GM12874 (cell line): ENCODE measurements around the gene ME2.

Experiments used
- CTCF ChIP-seq: IDR thresholded peaks from 2 replicates; pipeline ENCODE4 v1.5.1; 2011; ENCODE audit warnings: low read depth, mild to moderate bottlenecking, control low read depth, low read length, moderate library complexity; ENCODE audit not compliant: insufficient read depth

The ME2 gene

GRCh38 chr18:50909261-50909660 is 30.3 kb downstream of the ME2 start:
- no peak for TF ChIP-seq CTCF

GRCh38 chr18:50911006-50911405 is 32.1 kb downstream of the ME2 start:
- TF ChIP-seq CTCF: no peak

GRCh38 chr18:50917021-50917420 is 38.1 kb downstream of the ME2 start:
- no peak for TF ChIP-seq CTCF

GRCh38 chr18:50918153-50918552 is 39.2 kb downstream of the ME2 start:
- no peak for TF ChIP-seq CTCF

GRCh38 chr18:50924372-50924771 is 45.5 kb downstream of the ME2 start:
- no peak for TF ChIP-seq CTCF

- no peak for TF ChIP-seq CTCF
Measured at GRCh38 chr18:50926521-50926920, 47.6 kb downstream of the ME2 start.

- no peak for TF ChIP-seq CTCF
Measured at GRCh38 chr18:50928551-50928950, 49.6 kb downstream of the ME2 start.

GRCh38 chr18:50933684-50934083 is 54.8 kb downstream of the ME2 start:
- TF ChIP-seq CTCF: no peak
